ENCODE results near the gene OR10A2.
"Not testable (repeated sequence)": the region's sequence is repeated elsewhere in the genome, so short reads cannot be mapped to it uniquely, and the experiment has no call there.

The OR10A2 gene

GRCh38 chr11:6887711-6888110, 24.9 kb downstream of the OR10A2 start:
- not testable (repeated sequence) for DNase-seq (ENCODE audit: low read depth)

- DNase-seq (ENCODE audit: low read depth) = no peak
These were observed 26.0 kb downstream of the OR10A2 start for GRCh38 chr11:6888830-6889229.

GRCh38 chr11:6889835-6890234, 27.0 kb downstream of the OR10A2 start:
- DNase-seq (ENCODE audit: low read depth) = no peak

- DNase-seq (ENCODE audit: low read depth) = no peak
These were observed 29.5 kb downstream of the OR10A2 start, which contains the start of gene OR2D2 for GRCh38 chr11:6892400-6892799. Gene OR2D2 (minus strand): TSS chr11:6892500. CDS start chr11:6892500, 0 bp downstream.

DNA sequence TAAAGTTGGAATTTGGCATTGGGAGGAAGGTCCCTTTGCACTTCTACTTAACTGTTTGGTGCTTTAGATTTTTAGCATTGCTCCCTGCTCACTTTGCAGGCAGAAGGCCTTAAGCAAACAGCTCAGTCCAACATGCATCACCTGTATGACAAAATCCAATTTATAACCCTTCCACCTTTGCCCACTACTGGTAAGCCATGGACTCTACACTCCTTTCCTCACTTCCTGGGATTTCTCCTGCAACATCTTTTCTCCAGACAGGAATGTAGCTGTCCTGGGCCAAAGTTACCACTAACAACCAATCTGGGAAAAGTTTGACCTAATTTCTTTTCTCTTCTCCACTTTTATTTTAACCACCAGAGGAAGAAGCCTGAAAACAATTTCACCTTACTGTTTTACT, 31.2 kb downstream of the OR10A2 start:
- no peak for DNase-seq (ENCODE audit: low read depth)

DNA sequence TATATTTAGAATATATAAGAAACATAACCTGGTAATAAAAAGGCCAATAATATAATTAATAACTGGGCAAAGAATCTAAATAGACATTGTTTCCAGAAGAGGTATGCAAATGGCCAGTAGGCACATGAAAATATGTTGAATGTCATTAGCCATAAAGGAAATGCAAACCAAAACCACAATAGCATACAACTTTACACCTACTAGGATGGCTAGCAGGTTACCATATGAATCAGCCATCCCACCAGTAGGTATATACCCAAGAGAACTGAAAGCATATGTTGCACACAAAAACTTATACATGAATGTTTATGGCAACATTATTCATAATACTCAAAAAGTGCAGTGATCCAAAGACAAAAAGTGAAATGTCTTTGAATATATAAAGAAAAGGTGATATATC, 32.2 kb downstream of the OR10A2 start:
- DNase-seq (ENCODE audit: low read depth) = no peak

DNA sequence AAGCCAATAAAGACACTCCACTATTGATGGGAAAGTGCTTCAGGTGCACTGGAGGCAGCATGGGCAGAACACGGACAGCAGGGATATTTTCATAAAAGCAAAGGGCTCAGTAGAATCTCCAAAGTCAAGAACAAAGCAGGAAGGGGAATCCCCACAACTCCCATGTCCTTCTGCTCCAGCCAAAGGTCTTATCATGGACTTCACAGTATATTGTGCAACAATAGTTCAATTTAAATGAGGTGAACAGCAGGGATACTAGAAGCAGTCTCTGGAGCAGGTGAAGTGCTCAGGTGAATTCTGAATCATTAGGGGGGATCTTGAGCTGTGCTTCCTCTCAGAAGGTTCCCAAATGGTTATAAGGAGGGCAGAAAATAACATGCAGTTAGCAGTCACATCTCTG, 36.1 kb downstream of the OR10A2 start:
- DNase-seq (ENCODE audit: low read depth) = no peak

DNA sequence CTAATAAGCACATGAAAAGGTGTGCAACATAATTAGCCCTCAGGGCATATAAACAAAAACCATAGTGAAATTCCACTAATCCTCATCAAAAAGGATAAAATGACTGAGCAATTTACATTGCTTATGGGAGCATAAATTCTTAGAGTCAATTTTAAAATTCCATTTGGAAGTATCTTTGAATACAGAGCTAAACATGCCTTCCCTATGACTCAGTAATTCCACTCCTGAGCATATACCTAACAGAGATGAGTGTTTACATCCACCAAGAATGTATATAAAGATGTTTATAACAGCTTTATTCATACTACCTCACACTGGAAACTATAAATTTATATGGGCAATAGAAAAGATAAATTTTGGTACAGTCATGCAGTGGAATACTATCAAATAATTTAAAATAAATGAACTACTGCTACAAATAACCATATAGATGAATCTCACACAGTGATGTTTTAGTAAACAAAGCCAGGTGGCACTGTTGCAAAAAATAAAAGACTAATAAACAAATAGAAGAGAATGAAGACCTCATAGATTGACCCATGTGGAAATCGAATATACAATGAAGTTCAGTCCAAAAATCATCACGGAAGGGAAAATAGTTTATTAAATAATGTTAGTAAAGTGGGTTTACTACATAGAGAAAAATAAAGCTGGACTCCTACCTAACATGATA, 37.6 kb downstream of the OR10A2 start:
- DNase-seq (ENCODE audit: low read depth) = no peak

DNA sequence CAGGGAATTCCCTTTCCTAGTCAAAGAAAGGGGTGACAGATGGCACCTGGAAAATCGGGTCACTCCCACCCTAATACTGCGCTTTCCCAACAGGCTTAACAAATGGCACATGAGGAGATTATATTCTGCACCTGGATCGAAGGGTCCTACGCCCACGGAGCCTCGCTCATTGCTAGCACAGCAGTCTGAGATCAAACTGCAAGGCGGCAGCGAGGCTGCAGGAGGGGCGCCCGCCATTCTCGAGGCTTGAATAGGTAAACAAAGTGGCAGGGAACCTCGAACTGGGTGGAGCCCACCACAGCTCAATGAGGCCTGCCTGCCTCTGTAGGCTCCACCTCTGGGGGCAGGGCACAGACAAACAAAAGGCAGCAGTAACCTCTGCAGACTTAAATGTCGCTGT, 41.9 kb downstream of the OR10A2 start:
- DNase-seq (ENCODE audit: low read depth) = not testable (repeated sequence)

DNA sequence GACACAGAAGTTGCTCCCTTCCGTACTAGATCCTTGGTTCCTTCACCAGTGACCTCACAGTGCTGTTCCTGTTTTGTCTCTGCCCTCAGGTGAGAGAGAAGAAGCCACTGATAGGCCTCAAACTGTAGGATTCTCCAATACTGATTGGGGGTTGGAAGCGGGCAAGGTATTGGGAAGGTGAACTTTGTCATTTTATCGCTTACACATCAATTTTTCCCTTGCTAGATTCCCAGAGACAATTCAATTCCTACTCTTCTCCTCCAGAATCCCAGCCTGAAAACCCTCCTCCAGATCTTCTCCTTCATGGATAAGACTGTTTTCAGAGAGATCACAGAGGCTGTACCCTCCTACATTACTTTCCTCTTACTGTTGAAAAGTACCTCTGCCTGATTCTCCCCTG, 48.5 kb downstream of the OR10A2 start:
- no peak for DNase-seq (ENCODE audit: low read depth)

GRCh38 chr11:6911948-6912347, 49.1 kb downstream of the OR10A2 start:
- DNase-seq (ENCODE audit: low read depth) = no peak

- DNase-seq (ENCODE audit: low read depth) = no peak
These were observed 56.8 kb downstream of the OR10A2 start for GRCh38 chr11:6919698-6920097.

DNA sequence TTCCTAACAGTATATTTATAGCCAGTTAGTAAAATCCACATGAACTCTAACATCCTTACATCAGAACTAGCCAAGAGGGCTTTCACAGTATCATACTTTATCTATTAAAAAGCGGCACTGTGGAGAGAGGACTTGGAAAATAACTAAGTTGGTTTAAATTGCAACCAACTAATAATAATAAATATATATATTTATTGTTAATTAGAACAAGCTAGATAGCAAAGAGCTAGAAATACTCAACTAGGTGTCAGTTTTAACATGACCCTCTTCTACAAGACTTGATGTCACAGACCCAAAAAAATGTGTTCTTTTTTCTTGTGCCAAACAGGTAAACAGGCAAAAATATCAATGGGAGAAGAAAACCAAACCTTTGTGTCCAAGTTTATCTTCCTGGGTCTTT, 57.8 kb downstream of the OR10A2 start, which contains the start of gene OR2D3:
Gene OR2D3, plus strand, starts transcription at position 301 of the 400 bp plus-strand sequence. Its CDS starts 0 bp downstream, at position 301.
- DNase-seq (ENCODE audit: low read depth) = no peak

All from stimulated activated CD8-positive, alpha-beta memory T cell treated with anti-CD3 and anti-CD28 coated beads, Interleukin-12 subunit alpha, Interleukin-12 subunit beta, amount 100 ng/mL, for 1 hour (primary cell).